ENCODE results near the gene DNAH8.

The DNAH8 gene

DNA sequence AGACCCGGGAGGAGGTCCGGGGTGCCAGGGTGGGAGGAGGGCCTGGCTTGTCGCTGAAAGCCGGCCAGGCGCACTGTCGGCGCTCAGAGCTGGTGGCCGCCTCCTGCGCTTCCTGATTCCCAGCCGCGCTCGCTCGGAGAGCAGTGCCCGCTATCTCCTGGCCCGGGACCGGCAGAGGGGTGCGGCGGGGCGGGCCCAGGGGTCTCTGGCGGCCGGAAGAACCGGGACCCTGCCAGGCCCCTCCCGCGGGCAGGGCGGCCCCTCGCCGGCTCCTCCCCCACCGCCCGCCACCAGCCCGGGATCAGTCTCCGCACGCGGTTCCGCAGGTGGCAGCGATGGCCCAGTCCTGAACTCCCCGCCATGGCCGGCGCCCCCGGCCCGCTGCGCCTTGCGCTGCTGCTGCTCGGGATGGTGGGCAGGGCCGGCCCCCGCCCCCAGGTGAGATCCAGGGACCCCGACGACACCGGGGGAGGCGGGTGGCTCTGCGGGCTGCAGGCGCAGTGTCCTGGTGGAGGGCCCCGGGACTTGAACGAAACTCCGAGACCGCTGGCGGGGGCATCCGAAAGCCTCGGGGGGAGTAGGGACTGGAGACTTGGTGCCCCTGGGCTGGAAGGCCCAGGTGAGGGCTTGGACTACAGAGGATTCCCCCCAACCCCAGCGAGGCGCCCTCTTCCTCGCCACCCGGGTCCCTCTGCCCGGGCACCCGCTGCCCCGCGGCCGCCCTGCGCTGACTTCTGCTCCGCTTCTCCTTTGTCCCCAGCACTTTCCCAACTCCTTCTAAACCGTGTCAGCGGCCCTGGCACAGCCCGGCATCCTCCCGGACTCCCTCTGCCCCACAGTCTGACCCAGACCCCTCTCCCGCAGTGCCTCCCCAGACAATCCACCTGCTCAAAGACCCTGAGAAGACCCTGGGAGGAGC is 333.6 kb downstream of the DNAH8 start, which contains the start of gene GLP1R:
GLP1R (plus strand) TSS at position 301 of the 919 bp plus-strand sequence; CDS start at position 361, 60 bp downstream.
- no peak for DNase-seq (ENCODE audit: low read depth in 2 of 3, low spot score in 1 of 3)

GRCh38 chr6:39049575-39050283 is 334.6 kb downstream of the DNAH8 start:
- no peak for DNase-seq (ENCODE audit: low read depth in 2 of 3, low spot score in 1 of 3)

DNA sequence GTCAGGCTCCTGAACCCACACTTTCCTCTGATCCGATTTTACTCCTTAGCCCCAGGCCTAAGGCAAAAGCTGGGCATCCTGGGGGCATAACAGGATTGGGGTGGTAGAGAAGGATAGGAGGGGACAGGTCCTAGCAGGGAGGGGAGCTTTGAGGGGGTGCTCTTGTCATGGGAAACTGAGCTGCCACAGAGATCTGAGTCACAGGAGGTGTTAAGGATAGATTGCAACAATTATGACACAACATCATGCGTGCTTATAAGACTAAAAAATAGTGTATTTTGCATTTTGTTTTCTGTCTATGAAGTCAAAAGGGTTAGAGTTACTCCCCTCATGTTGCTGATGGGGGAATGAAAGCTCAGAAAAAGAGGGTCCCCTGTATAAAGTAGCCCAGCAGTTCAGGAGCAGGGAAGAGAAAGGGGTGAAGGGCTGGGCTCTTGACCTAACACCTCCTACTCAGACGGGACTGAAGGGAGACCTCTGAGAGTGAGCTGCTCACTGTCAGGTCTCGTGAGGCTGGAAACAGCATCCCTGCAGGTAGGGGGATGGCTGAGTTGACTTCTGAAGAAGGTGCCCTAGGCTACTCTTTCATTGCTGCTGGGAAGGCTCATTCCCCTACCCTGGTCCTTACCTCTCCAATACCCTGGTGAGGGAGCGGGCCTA is 335.5 kb downstream of the DNAH8 start:
- DNase-seq (ENCODE audit: low read depth in 2 of 3, low spot score in 1 of 3), result no peak

- DNase-seq (ENCODE audit: low read depth in 2 of 3, low spot score in 1 of 3), result no peak
These were observed 336.4 kb downstream of the DNAH8 start for GRCh38 chr6:39051399-39052122.

- DNase-seq (ENCODE audit: low read depth in 2 of 3, low spot score in 1 of 3), result no peak
These were observed 338.0 kb downstream of the DNAH8 start for GRCh38 chr6:39053016-39053624.

DNA sequence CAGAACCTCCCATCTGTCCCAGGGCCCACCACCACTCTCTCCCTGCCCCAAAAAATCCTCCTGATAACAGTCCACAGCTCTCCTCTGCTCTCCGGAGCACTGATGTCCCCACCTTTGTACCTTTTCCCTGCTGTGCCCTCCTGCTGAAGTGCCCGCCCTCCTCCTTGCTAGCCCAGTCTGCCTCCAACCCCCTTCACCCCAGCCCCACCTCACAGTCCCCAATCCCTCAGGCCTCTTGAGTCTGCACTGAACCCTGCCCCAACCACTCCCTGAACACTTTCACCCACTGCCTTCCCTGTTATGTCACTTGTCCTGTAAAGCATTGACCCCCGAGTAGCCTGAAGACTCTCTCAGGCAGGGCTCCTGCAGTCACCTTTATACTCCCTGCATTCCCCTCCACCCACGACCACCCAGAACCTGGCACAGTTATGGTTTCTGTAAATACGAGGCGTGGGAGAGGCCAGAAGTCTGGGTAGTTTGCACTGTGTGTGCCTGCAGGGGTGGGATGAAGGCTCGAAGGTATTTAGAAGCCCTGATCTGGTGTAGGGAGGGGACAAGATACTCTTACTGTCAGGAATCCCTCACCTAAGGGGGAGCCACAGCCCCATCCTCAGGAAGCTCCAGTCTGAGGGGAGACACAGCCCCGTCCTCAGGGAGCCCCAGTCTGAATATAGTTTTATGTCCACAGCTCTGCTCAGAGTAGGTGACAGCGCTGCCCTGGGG is 338.9 kb downstream of the DNAH8 start:
- DNase-seq (ENCODE audit: low read depth in 2 of 3, low spot score in 1 of 3), result no peak

DNA sequence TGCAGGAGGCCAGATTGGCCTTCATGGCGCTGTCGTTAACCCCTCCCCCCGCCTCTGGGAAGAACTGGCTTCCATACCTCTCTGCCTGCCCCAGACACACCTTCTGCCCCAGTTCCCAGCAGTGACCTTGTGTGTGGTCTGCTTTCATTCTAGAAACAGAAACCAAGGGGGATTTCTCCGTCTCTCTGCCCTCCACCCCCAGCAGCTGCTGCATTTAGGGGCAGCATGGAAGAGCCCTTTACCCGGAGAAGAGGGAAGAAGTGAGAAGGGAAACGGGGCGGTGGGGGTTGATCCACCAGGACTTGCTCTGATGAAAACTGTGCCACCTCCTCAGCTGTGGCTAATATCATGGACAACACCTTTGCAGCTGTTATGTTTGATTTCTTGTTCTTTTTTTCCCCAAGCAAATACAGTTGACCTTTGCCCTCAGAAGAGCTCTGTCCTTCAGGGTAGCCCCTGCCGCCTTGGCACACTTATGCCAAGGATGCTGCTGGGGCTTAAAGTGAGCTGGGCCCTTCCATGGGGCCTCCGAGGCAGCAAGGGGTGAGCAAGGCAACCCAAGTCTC is 339.5 kb downstream of the DNAH8 start:
- DNase-seq (ENCODE audit: low read depth in 2 of 3, low spot score in 1 of 3), result no peak

- DNase-seq (ENCODE audit: low read depth in 2 of 3, low spot score in 1 of 3), result no peak
These were observed 340.6 kb downstream of the DNAH8 start for GRCh38 chr6:39055661-39056060.

- no peak for DNase-seq (ENCODE audit: low read depth in 2 of 3, low spot score in 1 of 3)
These were observed 341.1 kb downstream of the DNAH8 start for GRCh38 chr6:39056191-39056590.

DNA sequence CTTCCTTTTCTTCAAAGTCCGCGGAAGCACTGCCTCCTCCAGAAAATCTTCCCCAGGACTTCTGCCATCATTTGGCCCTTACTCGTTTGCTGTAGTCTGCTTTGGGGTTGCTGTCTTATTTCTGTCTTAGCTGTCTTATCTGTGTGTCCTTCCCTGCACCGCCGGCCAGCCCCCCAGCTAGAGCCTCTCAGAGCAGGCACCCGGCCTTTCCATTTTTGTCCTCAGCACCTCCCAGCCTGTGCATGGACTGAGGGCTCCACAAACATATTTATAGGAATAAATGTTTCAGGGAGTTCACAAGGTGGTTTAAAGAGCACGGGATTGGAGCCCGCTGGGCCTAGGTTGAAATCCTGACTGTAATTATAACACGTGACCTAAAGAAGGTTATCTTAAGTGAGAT is 341.6 kb downstream of the DNAH8 start:
- DNase-seq (ENCODE audit: low read depth in 2 of 3, low spot score in 1 of 3), result no peak

DNA sequence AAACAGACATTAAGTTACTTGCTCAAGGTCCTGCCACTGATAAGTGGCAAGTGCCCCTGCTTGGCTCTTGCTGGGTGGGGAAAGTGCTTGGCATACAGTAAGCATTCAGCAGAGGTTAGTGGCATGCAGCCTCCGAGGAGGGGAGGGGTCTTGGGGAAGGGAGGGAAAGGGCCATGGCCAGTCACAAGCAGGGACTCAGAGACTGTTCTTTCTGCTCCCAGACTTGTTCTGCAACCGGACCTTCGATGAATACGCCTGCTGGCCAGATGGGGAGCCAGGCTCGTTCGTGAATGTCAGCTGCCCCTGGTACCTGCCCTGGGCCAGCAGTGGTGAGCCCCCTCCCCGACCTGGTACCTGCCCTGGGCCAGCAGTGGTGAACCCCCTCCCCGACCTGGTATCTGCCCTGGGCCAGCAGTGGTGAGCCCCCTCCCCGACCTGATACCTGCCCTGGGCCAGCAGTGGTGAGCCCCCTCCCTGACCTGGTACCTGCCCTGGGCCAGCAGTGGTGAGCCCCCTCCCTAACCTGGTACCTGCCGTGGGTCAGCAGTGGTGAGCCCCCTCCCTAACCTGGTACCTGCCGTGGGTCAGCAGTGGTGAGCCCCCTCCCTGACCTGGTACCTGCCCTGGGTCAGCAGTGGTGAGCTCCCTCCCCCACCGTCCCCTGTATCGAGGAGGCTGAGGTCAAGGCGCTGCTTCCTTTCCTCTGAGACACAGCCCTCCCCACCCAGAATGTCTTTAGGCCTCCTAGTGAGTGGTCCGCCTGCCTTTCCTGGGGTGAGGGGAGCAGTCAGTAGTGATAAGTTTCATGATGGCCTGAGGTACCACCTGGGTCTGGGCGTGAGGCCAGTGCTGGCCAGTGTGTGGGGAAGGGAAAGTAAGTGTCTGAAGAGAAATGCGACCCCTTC is 342.4 kb downstream of the DNAH8 start:
- no peak for DNase-seq (ENCODE audit: low read depth in 2 of 3, low spot score in 1 of 3)

DNA sequence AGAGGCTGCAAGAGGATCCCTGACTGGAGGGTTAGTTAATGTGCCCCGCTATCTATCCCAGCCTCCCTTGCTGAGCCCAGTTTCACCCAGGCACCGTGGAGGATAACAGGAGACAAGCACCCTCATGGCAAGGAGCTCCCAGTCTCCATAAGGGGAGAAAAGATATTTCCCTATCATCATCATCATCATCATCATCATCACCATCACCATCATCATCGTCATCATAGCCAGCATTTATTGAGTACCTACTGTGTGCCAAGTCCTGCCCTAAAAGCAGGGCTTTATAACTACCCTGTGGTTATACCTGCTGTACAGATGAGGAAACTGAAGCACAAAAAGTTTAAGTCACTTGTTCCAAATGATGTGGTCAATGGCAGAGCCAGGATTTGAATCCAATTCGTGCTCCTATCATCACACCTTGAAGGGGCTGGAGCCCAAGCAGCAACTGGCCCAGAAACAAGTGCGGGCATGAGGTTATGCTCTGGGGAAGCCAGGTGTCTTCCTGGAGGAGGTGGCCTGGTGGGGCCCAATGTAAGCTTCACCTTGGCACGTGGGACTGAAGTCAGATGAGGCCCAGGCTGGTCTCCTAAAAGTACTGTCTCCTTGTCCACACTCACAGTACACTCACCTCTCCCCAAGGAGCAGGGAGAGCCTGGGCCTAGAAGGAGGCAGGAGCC is 343.5 kb downstream of the DNAH8 start:
- DNase-seq (ENCODE audit: low read depth in 2 of 3, low spot score in 1 of 3), result no peak

DNA sequence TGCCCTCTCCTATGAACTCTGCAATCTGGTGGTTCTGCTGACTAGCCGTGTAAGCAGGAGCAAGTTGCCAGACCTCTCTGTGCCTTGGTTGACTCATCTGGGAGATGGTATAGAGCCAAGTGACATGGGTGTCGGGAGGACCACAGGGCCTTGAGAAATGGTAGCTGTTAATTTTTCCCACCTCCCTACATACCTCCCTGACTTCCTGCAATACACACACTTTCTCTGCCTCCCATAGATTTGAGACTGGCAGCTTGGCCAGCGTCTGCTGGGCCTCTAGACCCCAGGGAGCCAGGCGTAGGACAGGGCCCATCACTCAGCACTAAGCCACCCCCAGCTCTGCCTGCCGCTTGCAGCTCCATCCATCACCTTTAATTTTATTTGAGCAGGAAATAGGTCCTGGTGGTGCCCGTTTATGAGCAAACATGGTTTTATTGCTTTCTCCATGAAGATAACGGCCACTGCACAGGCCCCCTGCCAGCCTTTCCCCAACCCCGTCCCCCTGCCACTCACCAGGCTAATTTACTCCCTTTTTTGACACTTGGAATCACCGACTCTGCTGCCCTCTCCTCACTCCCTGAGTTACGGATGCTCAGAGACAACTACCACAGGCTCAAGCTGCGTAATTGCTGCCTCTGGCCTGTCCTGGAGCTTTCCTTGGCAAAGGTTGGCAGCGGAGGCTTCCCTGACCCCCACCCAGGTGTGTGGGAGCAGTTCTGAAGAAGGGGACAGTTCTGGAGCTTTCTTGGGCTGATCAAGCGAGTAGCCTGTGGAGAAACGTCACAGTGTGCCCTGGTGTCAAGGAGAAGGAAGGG is 344.6 kb downstream of the DNAH8 start:
- DNase-seq (ENCODE audit: low read depth in 2 of 3, low spot score in 1 of 3), result no peak

GRCh38 chr6:39060467-39061160 is 345.5 kb downstream of the DNAH8 start:
- DNase-seq (ENCODE audit: low read depth in 2 of 3, low spot score in 1 of 3), result no peak

DNA sequence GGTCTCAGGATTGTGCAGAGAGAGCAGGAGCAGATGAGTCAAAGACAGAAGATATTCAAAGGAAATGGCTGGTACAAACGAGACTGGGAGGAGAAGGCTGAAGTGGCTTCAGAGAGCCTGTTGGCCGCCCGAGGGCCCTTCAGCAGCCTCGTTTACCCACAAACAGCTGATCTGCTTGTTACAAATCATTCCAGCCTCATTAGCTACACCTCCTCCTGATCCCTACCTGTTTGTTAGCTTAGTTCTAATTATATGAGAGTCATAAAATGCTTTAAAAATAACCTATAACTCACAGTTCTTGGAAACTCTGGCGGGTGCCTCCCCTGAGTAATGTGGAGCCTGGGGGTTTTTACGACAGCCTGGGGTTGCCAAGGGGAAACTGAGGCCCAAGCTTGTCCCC is 346.1 kb downstream of the DNAH8 start:
- no peak for DNase-seq (ENCODE audit: low read depth in 2 of 3, low spot score in 1 of 3)

- DNase-seq (ENCODE audit: low read depth in 2 of 3, low spot score in 1 of 3), result no peak
These were observed 346.5 kb downstream of the DNAH8 start for GRCh38 chr6:39061588-39061987.
